Activated naive CD4-positive, alpha-beta T cell treated with anti-CD3 and anti-CD28 coated beads for 36 hours (primary cell): ENCODE data around the gene HSD17B11. TPM values are rescaled to one million over a fixed set of nuclear protein-coding genes. Genes with fewer than 3 reads are reported as not detected.

Experiments used
- CTCF ChIA-PET: fragments of 350-600 bp; sonication (Branson Sonifier 250); formaldehyde crosslinking; loops from one replicate; lab custom pipeline; 2021; ENCODE audit warnings: antibody characterized with exemption; lab: Charles Lee
- DNase-seq: peaks from one replicate; pipeline ENCODE4 v3.0.0-alpha.2; 2020
- H3K27ac Mint-ChIP-seq: one replicate; pipeline ENCODE4 v1.8.0; 2021; ENCODE audit warnings: mild to moderate bottlenecking, mixed read lengths
- H3K27me3 Mint-ChIP-seq: one replicate; pipeline ENCODE4 v1.8.0; 2021; ENCODE audit warnings: low read depth, mixed read lengths
- H3K36me3 Mint-ChIP-seq: one replicate; pipeline ENCODE4 v1.8.0; 2021; ENCODE audit warnings: low read depth, mixed read lengths
- H3K4me1 Mint-ChIP-seq: one replicate; pipeline ENCODE4 v1.8.0; 2021; ENCODE audit warnings: low read depth, mixed read lengths
- H3K4me3 Mint-ChIP-seq: one replicate; pipeline ENCODE4 v1.8.0; 2021; ENCODE audit warnings: mild to moderate bottlenecking, moderate library complexity, mixed read lengths
- H3K9me3 Mint-ChIP-seq: one replicate; pipeline ENCODE4 v1.8.0; 2021; ENCODE audit warnings: mixed read lengths
- intact Hi-C: fragments of 100-400 bp; cut with micrococcal nuclease; formaldehyde crosslinking; loops from one replicate; pipeline ENCODE4 v1.15.1; 2023
- microRNA-seq: library from miRNA; unstranded; fragments of <30 nt; microRNA quantifications from one replicate; pipeline ENCODE4 v1.2.0, GENCODE V29; 2022; ENCODE audit warnings: borderline microRNAs expressed, borderline replicate concordance
- total RNA-seq, 2 experiments: library from RNA; stranded (reverse); gene quantifications; one replicate each; pipeline ENCODE4 v1.2.3, GENCODE V29; 2021

The HSD17B11 gene
- total RNA-seq, 2 experiments from 2014 or later: 14.2 to 15.9 TPM

DNA sequence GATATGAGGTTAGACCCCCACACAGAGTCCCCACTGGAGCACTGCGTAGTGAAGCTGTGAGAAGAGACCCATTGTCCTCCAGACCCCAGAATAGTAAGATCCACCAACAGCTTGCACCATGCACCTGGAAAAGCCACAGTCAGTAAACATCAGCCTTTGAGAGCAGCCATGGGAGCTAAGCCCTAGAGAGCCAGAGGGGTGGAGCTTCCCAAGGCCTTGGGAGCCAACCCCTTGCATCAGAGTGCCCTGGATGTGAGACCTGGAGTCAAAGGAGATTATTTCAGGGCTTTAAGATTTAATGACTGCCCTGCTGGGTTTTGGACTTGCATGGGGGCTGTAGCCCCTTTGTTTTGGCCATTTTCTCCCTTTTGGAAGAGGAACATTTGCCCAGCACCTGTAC is 104.0 kb downstream of the HSD17B11 start:
- Mint-ChIP-seq H3K27ac (no peak overlapping the region), H3K9me3 (peaks cover 21% of the 10 kb centered on the region), H3K4me1 (no peaks in the 10 kb centered on the region), H3K4me3 (no peak overlapping the region), H3K27me3 (no peaks in the 10 kb centered on the region), H3K36me3 (no peaks in the 10 kb centered on the region)
- intact Hi-C loops: no loop called here
- DNase-seq: no peak
- CTCF ChIA-PET: no interaction called here

Small RNA genes within 50 kb of the gene (microRNA-seq; reads per million reads assigned to microRNA genes)
- gene MIR5705: not detected

Other genes starting within 250 kb of the HSD17B11 start
- 10 to 100 TPM; 10.7 to 12.1 TPM for gene KLHL8, start 170.6 kb downstream of the HSD17B11 start, total RNA-seq
- gene HSD17B13, start 68.3 kb downstream of the HSD17B11 start, total RNA-seq: under 1 TPM; 0.10 to 0.12 TPM
- 10 to 100 TPM; 12.1 to 13.4 TPM for gene NUDT9, start 31.4 kb upstream of the HSD17B11 start, total RNA-seq
- gene SPARCL1, start 138.2 kb upstream of the HSD17B11 start, total RNA-seq: not detected
- not detected for gene DSPP, start 217.3 kb upstream of the HSD17B11 start, total RNA-seq